Caco-2 (cell line): Measurements from ENCODE around the gene DNASE2. TPM values are rescaled to one million over a fixed set of nuclear protein-coding genes. Genes with fewer than 3 reads are reported as not detected.

Experiments
- BruUV-seq: library from RNA; stranded (reverse); fragments of 400-500 nt; replicated peaks from 2 replicates; lab custom pipeline; 2021; lab: Mats Ljungman, UMichigan
- CTCF ChIA-PET: fragments of 300-600 bp; sonication (Branson Sonifier 250); formaldehyde crosslinking; loops from one replicate; lab custom pipeline; 2022; ENCODE audit warnings: antibody characterized with exemption; lab: Charles Lee
- POLR2A ChIA-PET: fragments of 300-600 bp; sonication (Branson Sonifier 250); formaldehyde crosslinking; loops from one replicate; lab custom pipeline; 2022; ENCODE audit warnings: antibody characterized with exemption; lab: Charles Lee
- DNase-seq, 2 experiments: peaks; one replicate each; pipeline versions ENCODE4 v3.0.0 to v3.0.0-alpha.2; 2020 to 2022
- H3K27me3 ChIP-seq: replicated peaks from 2 replicates; pipeline ENCODE4 v1.6.0; 2011; ENCODE audit warnings: low read length; ENCODE audit not compliant: control insufficient read depth, insufficient read depth
- H3K36me3 ChIP-seq: 2 replicates; pipeline ENCODE4 v1.5.1; 2011; ENCODE audit warnings: low read length; ENCODE audit not compliant: control insufficient read depth, insufficient read depth
- H3K4me1 ChIP-seq: fragments of 250-450 bp; sonication (Bioruptor Pico); 2 replicates; pipeline ENCODE4 v1.5.1; 2020; ENCODE audit warnings: mild to moderate bottlenecking
- H3K4me3 ChIP-seq: 2 replicates; pipeline ENCODE4 v1.5.1; 2011; ENCODE audit warnings: low read depth, mild to moderate bottlenecking, control low read depth, low read length
- H3K9me3 ChIP-seq: fragments of 250-450 bp; sonication (Bioruptor Pico); 2 replicates; pipeline ENCODE4 v1.5.1; 2020; ENCODE audit warnings: mild to moderate bottlenecking, moderate library complexity
- H3K27ac Mint-ChIP-seq: one replicate; pipeline ENCODE4 v1.8.0; 2022; ENCODE audit warnings: mixed read lengths; ENCODE audit not compliant: unreplicated experiment
- H3K27me3 Mint-ChIP-seq: one replicate; pipeline ENCODE4 v1.8.0; 2022; ENCODE audit warnings: mixed read lengths; ENCODE audit not compliant: insufficient read depth, unreplicated experiment
- H3K36me3 Mint-ChIP-seq: one replicate; pipeline ENCODE4 v1.8.0; 2022; ENCODE audit warnings: mild to moderate bottlenecking, mixed read lengths; ENCODE audit not compliant: insufficient read depth, unreplicated experiment
- H3K4me1 Mint-ChIP-seq: one replicate; pipeline ENCODE4 v1.8.0; 2022; ENCODE audit warnings: low read depth, mixed read lengths; ENCODE audit not compliant: unreplicated experiment
- H3K4me3 Mint-ChIP-seq: one replicate; pipeline ENCODE4 v1.8.0; 2022; ENCODE audit warnings: mild to moderate bottlenecking, moderate library complexity, mixed read lengths; ENCODE audit not compliant: unreplicated experiment
- H3K9me3 Mint-ChIP-seq: one replicate; pipeline ENCODE4 v1.8.0; 2022; ENCODE audit warnings: mixed read lengths; ENCODE audit not compliant: unreplicated experiment
- CTCF ChIP-seq, 2 experiments: fragments of 200-600 bp in 1 of 2; IDR thresholded peaks; 1 replicate in 1 of 2; 2 replicates in 1 of 2; pipeline versions ENCODE4 v1.5.1 to v1.8.0; 2011 to 2022; ENCODE audit warnings: antibody characterized with exemption in 1 of 2, control low read depth in 1 of 2, inconsistent platforms in 1 of 2, low read depth in 1 of 2, low read length in 1 of 2, mild to moderate bottlenecking in 1 of 2, moderate library complexity in 1 of 2; ENCODE audit not compliant: insufficient read depth in 1 of 2, severe bottlenecking in 1 of 2, unreplicated experiment in 1 of 2
- intact Hi-C: fragments of 100-400 bp; cut with micrococcal nuclease; formaldehyde crosslinking; loops from one replicate; pipeline ENCODE4 v1.10.0; 2022; ENCODE audit not compliant: unreplicated experiment
- total RNA-seq: library from RNA; stranded (reverse); gene quantifications from 2 replicates; pipeline ENCODE4 v1.2.3, GENCODE V29; 2022

Gene DNASE2
- total RNA-seq, 1 experiment from 2014 or later: 3.8 TPM

DNA sequence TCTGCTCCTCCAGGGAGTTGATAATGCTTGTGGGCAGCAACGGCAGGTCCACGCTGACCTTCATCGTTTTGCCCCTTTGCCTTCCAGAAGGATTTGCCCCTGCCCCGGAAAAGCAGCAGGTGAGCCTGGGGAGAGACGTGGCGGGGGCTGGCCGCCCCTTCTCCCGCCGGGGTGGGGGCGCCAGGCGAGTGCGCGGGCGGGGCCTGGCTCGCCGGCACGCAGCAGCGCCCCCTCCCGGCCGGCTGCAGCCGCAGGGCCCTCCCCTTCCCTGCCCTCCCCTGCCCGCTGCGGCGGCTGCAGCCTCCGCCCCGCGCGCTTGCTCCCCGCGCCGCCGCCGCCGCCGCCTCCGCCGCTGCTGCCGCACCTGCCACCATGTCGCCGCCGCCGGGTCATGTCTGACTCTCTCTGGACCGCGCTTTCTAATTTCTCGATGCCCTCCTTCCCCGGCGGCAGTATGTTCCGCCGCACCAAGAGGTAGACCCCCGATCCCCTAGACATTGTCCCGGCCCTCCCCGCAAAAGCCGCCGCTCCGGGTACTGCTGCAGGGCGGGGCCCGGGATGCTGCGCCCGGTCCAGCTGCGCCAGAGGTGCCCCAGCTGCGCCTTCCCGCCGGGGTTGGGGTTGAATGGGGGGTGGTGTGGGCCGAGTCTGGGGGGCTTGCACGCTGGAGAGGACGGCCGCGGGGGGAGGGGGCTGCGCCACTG, 42.9 kb downstream of the DNASE2 start, which contains the start of gene MAST1:
TSS of gene MAST1 (plus strand) at position 334 of the 704 bp plus-strand sequence. CDS start at position 392, 58 bp downstream.
- peak within 1 kb of the TSS; percentile 45 for H3K4me3 ChIP-seq
- ChIA-PET POLR2A (no interaction called here), CTCF (interaction anchor here (0.6 kb wide), 1 partner anchor 10 kb away, joined by 3 read pairs; no protein-coding TSS in a partner anchor)
- H3K27ac Mint-ChIP-seq: no peak within 1 kb of the TSS
- H3K4me1 ChIP-seq: peaks cover 14% of the 10 kb centered on the region
- intact Hi-C loops: loop anchor here (5.0 kb wide), 1 partner anchor 36 kb away; the partner anchor contains the start of genes PRDX2 and THSD8
- peaks cover 15% of the 10 kb centered on the region for H3K27me3 Mint-ChIP-seq
- no peaks in the 10 kb centered on the region for H3K9me3 ChIP-seq
- H3K4me1 Mint-ChIP-seq: peaks cover 8% of the 10 kb centered on the region
- H3K27me3 ChIP-seq: no peaks in the 10 kb centered on the region
- DNase-seq: peak in 1 of 2 experiments; percentile 74
- H3K36me3 ChIP-seq: no peaks in the 10 kb centered on the region
- peaks cover 6% of the 10 kb centered on the region for H3K36me3 Mint-ChIP-seq
- BruUV-seq: no TSS peak
- H3K4me3 Mint-ChIP-seq: peak within 1 kb of the TSS; percentile 75
- no peaks in the 10 kb centered on the region for H3K9me3 Mint-ChIP-seq
- peak in 1 of 2 experiments; percentile 61 for TF ChIP-seq CTCF (IDR thresholded peaks at IDR 0.05; ENCODE audit: insufficient read depth in 1 of 2, low read depth in 1 of 2, low read length in 1 of 2, severe bottlenecking in 1 of 2, unreplicated experiment in 1 of 2)

- Mint-ChIP-seq H3K4me3 (no peak overlapping the region), H3K36me3 (peaks cover 11% of the 10 kb centered on the region), H3K4me1 (peaks cover 14% of the 10 kb centered on the region), H3K27ac (no peak overlapping the region), H3K27me3 (peaks cover 18% of the 10 kb centered on the region), H3K9me3 (no peaks in the 10 kb centered on the region)
- TF ChIP-seq CTCF (IDR thresholded peaks at IDR 0.05; ENCODE audit: insufficient read depth in 1 of 2, low read depth in 1 of 2, low read length in 1 of 2, severe bottlenecking in 1 of 2, unreplicated experiment in 1 of 2): no peak
- ChIA-PET POLR2A (no interaction called here), CTCF (interaction anchor here (0.7 kb wide), 1 partner anchor 60 kb away, joined by 3 read pairs; no protein-coding TSS in a partner anchor)
- no TSS peak for BruUV-seq
- Histone ChIP-seq H3K36me3 (no peaks in the 10 kb centered on the region), H3K9me3 (no peaks in the 10 kb centered on the region), H3K4me1 (peaks cover 18% of the 10 kb centered on the region), H3K27me3 (no peaks in the 10 kb centered on the region), H3K4me3 (no peak overlapping the region)
- intact Hi-C loops: loop anchor here (5.0 kb wide), 1 partner anchor 35 kb away; the partner anchor contains the start of genes PRDX2 and THSD8
- DNase-seq: no peak
These were observed 44.0 kb downstream of the DNASE2 start for GRCh38 chr19:12837225-12837624.

DNA sequence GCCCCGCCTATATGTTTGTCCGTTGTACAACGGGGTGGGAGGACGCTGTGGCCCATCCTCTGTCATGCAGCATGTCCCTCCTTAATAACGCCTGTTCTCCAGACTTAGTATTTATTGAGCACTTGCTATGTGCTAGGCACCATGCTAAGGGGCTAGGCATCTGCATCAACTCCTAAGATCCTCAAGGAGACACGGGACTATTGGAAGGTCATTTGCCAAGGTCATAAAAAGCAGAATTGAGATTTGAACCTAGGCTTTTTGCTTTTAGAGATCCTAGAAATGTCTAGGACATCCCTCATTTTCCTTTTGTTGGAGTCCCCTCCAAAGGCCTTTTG, 44.8 kb downstream of the DNASE2 start:
- H3K36me3 ChIP-seq: no peaks in the 10 kb centered on the region
- TF ChIP-seq CTCF (IDR thresholded peaks at IDR 0.05; ENCODE audit: insufficient read depth in 1 of 2, low read depth in 1 of 2, low read length in 1 of 2, severe bottlenecking in 1 of 2, unreplicated experiment in 1 of 2): no peak
- DNase-seq: no peak
- CTCF ChIA-PET: no interaction called here
- Mint-ChIP-seq H3K4me3 (peak overlapping the region; percentile 63), H3K27me3 (peaks cover 18% of the 10 kb centered on the region), H3K4me1 (peaks cover 14% of the 10 kb centered on the region), H3K27ac (no peak overlapping the region), H3K9me3 (no peaks in the 10 kb centered on the region), H3K36me3 (peaks cover 11% of the 10 kb centered on the region)
- intact Hi-C loops: loop anchor here (5.0 kb wide), 1 partner anchor 34 kb away; the partner anchor contains the start of genes PRDX2 and THSD8
- H3K4me3 ChIP-seq: no peak overlapping the region
- peaks cover 18% of the 10 kb centered on the region for H3K4me1 ChIP-seq
- POLR2A ChIA-PET: no interaction called here
- no peaks in the 10 kb centered on the region for H3K9me3 ChIP-seq
- H3K27me3 ChIP-seq: no peaks in the 10 kb centered on the region
- BruUV-seq: no TSS peak
